Stimulated activated naive CD8-positive, alpha-beta T cell treated with anti-CD3 and anti-CD28 coated beads, Interleukin-15, Interleukin-2, amounts not matched to agents 100 U/mL and 50 U/mL, for 24 hours (primary cell): ENCODE results near the gene IFI44.

Experiments used
- ATAC-seq: fragments of 150-1000 bp; cut with Tn5 transposase; one replicate; pipeline ENCODE4 v1.10.0; 2021
- DNase-seq: peaks from one replicate; pipeline ENCODE4 v3.0.0; 2021

IFI44 gene

GRCh38 chr1:78712467-78713051, 62.9 kb downstream of the IFI44 start:
- DNase-seq, result no peak
- ATAC-seq, result no peak

- no peak for ATAC-seq
- no peak for DNase-seq
Measured at GRCh38 chr1:78713297-78713696, 63.7 kb downstream of the IFI44 start.
